ENCODE results near the gene SHISA2. TPM values are rescaled to one million over a fixed set of nuclear protein-coding genes. Genes with fewer than 3 reads are reported as not detected.

The SHISA2 gene
- total RNA-seq = 16.6 and 25.1 TPM in 2 replicates

DNA sequence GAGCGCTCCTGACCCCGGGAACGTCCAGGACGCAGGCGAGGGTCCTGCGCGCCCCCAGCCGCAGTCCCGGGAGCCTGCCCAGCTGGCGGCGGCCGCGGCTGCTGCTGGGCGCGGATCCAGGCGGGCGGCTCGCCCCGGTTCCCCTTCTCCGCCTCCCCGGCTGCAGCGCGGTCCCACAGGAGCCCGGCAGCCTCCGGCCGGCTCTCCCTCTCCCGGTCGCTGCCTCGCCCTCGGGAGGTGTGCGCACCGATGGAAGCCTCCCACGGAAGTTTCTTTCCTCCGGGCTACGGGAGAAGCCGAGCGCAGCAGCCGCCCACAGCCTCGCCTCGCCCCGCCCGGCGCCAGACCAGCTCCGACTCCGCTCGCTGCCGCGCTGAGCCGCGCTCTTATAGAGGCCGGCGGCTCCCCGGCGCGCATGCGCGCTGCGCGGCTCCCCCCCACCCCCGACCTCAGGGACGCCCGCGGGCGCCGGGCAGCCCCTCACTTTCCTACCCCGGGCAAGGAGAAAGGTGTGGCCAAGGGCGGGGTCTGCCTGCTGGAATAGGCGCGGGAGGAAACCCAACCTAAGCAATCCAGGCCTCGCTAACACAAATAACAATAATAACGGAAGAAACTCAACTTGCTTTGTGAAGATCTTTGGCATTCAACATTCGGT is at the start of gene SHISA2:
Gene SHISA2 (minus strand): TSS at position 360 of the 655 bp plus-strand sequence. CDS start 1,041 bp downstream, outside the sequence.

Other genes with a start within 250 kb of the SHISA2 start
- gene RNF6, start 170.3 kb upstream of the SHISA2 start, total RNA-seq = 44.0 and 54.3 TPM in 2 replicates
- 32.6 and 39.3 TPM in 2 replicates for gene CDK8, start 202.1 kb upstream of the SHISA2 start, total RNA-seq